Mononuclear cell (primary cell): ENCODE measurements around the gene HOXD12. TPM values are rescaled to one million over a fixed set of nuclear protein-coding genes. Genes with fewer than 3 reads are reported as not detected.

Experiments
- H3K27me3 ChIP-seq: 2 replicates; pipeline ENCODE4 v1.6.0; 2011; ENCODE audit warnings: low read length, control low read depth; ENCODE audit not compliant: insufficient read depth
- H3K4me1 ChIP-seq: 2 replicates; pipeline ENCODE4 v1.5.1; 2011; ENCODE audit warnings: mild to moderate bottlenecking, low read length, control low read depth; ENCODE audit not compliant: insufficient read depth
- H3K4me3 ChIP-seq: 2 replicates; pipeline ENCODE4 v1.5.1; 2011; ENCODE audit warnings: mild to moderate bottlenecking, low read length, moderate library complexity
- H3K9me3 ChIP-seq: 2 replicates; pipeline ENCODE4 v1.5.1; 2011; ENCODE audit warnings: low read depth, mild to moderate bottlenecking, control low read depth, low read length
- total RNA-seq: library from RNA; depleted of rRNA; stranded (reverse); fragments of >200 nt; gene quantifications from one replicate; pipeline ENCODE4 v1.2.3, GENCODE V29; 2012

HOXD12 gene
- total RNA-seq, 1 donor, result not detected

- Histone ChIP-seq H3K27me3 (peaks cover 96% of the 10 kb centered on the region), H3K4me1 (peaks cover 8% of the 10 kb centered on the region), H3K4me3 (no peak overlapping the region), H3K9me3 (no peaks in the 10 kb centered on the region)
These were observed 22.8 kb upstream of the HOXD12 start for GRCh38 chr2:176076796-176077195.

GRCh38 chr2:176078541-176079284 lies 20.9 kb upstream of the HOXD12 start:
- Histone ChIP-seq H3K9me3 (no peaks in the 10 kb centered on the region), H3K4me3 (no peak overlapping the region), H3K27me3 (peaks cover 96% of the 10 kb centered on the region), H3K4me1 (peaks cover 11% of the 10 kb centered on the region)

GRCh38 chr2:176079285-176079830 lies 20.2 kb upstream of the HOXD12 start:
- Histone ChIP-seq H3K9me3 (no peaks in the 10 kb centered on the region), H3K4me3 (no peak overlapping the region), H3K27me3 (peaks cover 96% of the 10 kb centered on the region), H3K4me1 (peaks cover 11% of the 10 kb centered on the region)

- Histone ChIP-seq H3K27me3 (peaks cover 96% of the 10 kb centered on the region), H3K9me3 (no peaks in the 10 kb centered on the region), H3K4me1 (peaks cover 11% of the 10 kb centered on the region), H3K4me3 (no peak overlapping the region)
These were observed 19.6 kb upstream of the HOXD12 start for GRCh38 chr2:176079831-176080539.

GRCh38 chr2:176080540-176081375 lies 18.8 kb upstream of the HOXD12 start:
- Histone ChIP-seq H3K27me3 (peaks cover 96% of the 10 kb centered on the region), H3K9me3 (no peaks in the 10 kb centered on the region), H3K4me1 (peaks cover 11% of the 10 kb centered on the region), H3K4me3 (no peak overlapping the region)

- Histone ChIP-seq H3K27me3 (peaks cover 96% of the 10 kb centered on the region), H3K4me1 (peaks cover 11% of the 10 kb centered on the region), H3K9me3 (no peaks in the 10 kb centered on the region), H3K4me3 (no peak overlapping the region)
These were observed 18.2 kb upstream of the HOXD12 start for GRCh38 chr2:176081376-176081836.

GRCh38 chr2:176081837-176082524 lies 17.6 kb upstream of the HOXD12 start:
- H3K27me3 ChIP-seq, result peaks cover 96% of the 10 kb centered on the region
- H3K4me1 ChIP-seq, result peaks cover 11% of the 10 kb centered on the region
- no peak overlapping the region for H3K4me3 ChIP-seq
- no peaks in the 10 kb centered on the region for H3K9me3 ChIP-seq

GRCh38 chr2:176082525-176082823 lies 17.1 kb upstream of the HOXD12 start:
- Histone ChIP-seq H3K4me1 (peaks cover 11% of the 10 kb centered on the region), H3K4me3 (no peak overlapping the region), H3K27me3 (peaks cover 96% of the 10 kb centered on the region), H3K9me3 (no peaks in the 10 kb centered on the region)

GRCh38 chr2:176082824-176083751 lies 16.5 kb upstream of the HOXD12 start:
- no peak overlapping the region for H3K4me3 ChIP-seq
- no peaks in the 10 kb centered on the region for H3K9me3 ChIP-seq
- H3K4me1 ChIP-seq, result peaks cover 16% of the 10 kb centered on the region
- peaks cover 96% of the 10 kb centered on the region for H3K27me3 ChIP-seq

- peaks cover 96% of the 10 kb centered on the region for H3K27me3 ChIP-seq
- no peaks in the 10 kb centered on the region for H3K9me3 ChIP-seq
- peaks cover 23% of the 10 kb centered on the region for H3K4me1 ChIP-seq
- no peak within 1 kb of the TSS for H3K4me3 ChIP-seq
These were observed 15.8 kb upstream of the HOXD12 start, which contains the start of gene EVX2 for GRCh38 chr2:176083796-176084261. Gene EVX2, minus strand, starts transcription at chr2:176083962. Its CDS starts 186 bp downstream, at chr2:176083776.

- H3K9me3 ChIP-seq, result no peaks in the 10 kb centered on the region
- H3K4me3 ChIP-seq, result no peak overlapping the region
- H3K4me1 ChIP-seq, result peaks cover 21% of the 10 kb centered on the region
- peaks cover 96% of the 10 kb centered on the region for H3K27me3 ChIP-seq
These were observed 14.9 kb upstream of the HOXD12 start for GRCh38 chr2:176084611-176085119.

- Histone ChIP-seq H3K27me3 (peaks cover 99% of the 10 kb centered on the region), H3K4me3 (no peak overlapping the region), H3K9me3 (no peaks in the 10 kb centered on the region), H3K4me1 (peaks cover 18% of the 10 kb centered on the region)
These were observed 14.3 kb upstream of the HOXD12 start for GRCh38 chr2:176085120-176085788.
